Prostate gland (tissue), 2 donors: ENCODE data around the gene NDOR1.

Experiments used
- CTCF ChIP-seq, 4 experiments: fragments of 200-600 bp in 2 of 4; fragments of 450-650 bp in 2 of 4; sonication (generic) in 2 of 4; IDR thresholded peaks; 1 replicate in 3 of 4; 2 replicates in 1 of 4; pipeline ENCODE4 v1.5.1; 2016 to 2019; ENCODE audit warnings: antibody characterized with exemption in 4 of 4, mild to moderate bottlenecking in 2 of 4, moderate library complexity in 2 of 4
- POLR2A ChIP-seq: fragments of 450-650 bp; IDR thresholded peaks from one replicate; pipeline ENCODE4 v1.6.1; 2016; ENCODE audit warnings: antibody characterized with exemption, mild to moderate bottlenecking
- POLR2AphosphoS5 ChIP-seq: sonication (generic); formaldehyde crosslinking; IDR thresholded peaks from one replicate; pipeline ENCODE4 v1.6.1; 2017; ENCODE audit warnings: antibody characterized with exemption

DNA sequence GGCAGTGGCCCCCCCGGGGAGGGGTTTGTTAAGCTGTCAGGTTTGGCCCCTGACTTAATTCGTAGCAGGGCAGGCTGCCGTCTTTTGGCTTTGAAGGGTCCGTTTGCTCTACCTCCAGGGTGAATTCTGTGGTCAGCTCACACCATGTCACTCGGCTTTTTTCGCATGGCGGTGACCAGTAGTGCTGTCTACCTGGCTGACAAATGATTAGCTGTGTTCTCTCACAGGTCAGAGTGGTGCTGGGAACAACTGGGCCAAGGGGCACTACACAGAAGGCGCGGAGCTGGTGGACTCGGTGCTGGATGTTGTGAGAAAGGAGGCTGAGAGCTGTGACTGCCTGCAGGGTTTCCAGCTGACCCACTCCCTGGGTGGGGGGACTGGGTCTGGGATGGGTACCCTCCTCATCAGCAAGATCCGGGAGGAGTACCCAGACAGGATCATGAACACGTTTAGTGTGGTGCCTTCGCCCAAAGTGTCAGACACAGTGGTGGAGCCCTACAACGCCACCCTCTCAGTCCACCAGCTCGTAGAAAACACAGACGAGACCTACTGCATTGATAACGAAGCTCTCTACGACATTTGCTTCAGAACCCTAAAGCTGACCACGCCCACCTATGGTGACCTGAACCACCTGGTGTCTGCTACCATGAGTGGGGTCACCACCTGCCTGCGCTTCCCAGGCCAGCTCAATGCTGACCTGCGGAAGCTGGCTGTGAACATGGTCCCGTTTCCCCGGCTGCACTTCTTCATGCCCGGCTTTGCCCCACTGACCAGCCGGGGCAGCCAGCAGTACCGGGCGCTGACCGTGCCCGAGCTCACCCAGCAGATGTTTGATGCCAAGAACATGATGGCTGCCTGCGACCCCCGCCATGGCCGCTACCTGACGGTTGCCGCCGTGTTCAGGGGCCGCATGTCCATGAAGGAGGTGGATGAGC is 37.0 kb downstream of the NDOR1 start:
- TF ChIP-seq CTCF (IDR thresholded peaks at IDR 0.05) = no peak
- TF ChIP-seq POLR2A = no peak
- TF ChIP-seq POLR2AphosphoS5 = no peak
